SK-N-MC (cell line): ENCODE data around the gene SORBS1.
"Not testable (repeated sequence)": the region's sequence is repeated elsewhere in the genome, so short reads cannot be mapped to it uniquely, and the experiment has no call there.

Experiments
- DNase-seq: peaks from one replicate; pipeline ENCODE4 v3.0.0-alpha.2; 2011; ENCODE audit warnings: low read depth, low spot score
- H3K27ac ChIP-seq: fragments of 200-600 bp; sonication (generic); 2 replicates; pipeline ENCODE4 v1.5.1; 2016; ENCODE audit warnings: mixed run types
- H3K36me3 ChIP-seq: fragments of 200-600 bp; sonication (generic); 2 replicates; pipeline ENCODE4 v1.6.1; 2017; ENCODE audit warnings: antibody characterized with exemption, low read length, mixed read lengths; ENCODE audit not compliant: insufficient read depth
- H3K4me3 ChIP-seq: fragments of 200-600 bp; sonication (generic); 2 replicates; pipeline ENCODE4 v1.5.1; 2016
- H3K9ac ChIP-seq: fragments of 200-600 bp; sonication (generic); 2 replicates; pipeline ENCODE4 v1.8.0; 2017; ENCODE audit warnings: mixed run types, mixed read lengths; ENCODE audit not compliant: insufficient read length
- H3K9me3 ChIP-seq: fragments of 200-600 bp; sonication (generic); 2 replicates; pipeline ENCODE4 v1.6.1; 2017; ENCODE audit warnings: low read depth, mild to moderate bottlenecking, antibody characterized with exemption, low read length, moderate library complexity, mixed read lengths
- EZH2 ChIP-seq: fragments of 200-600 bp; sonication (generic); IDR thresholded peaks from one replicate; pipeline ENCODE4 v1.6.1; 2017; ENCODE audit warnings: antibody characterized with exemption
- FOXP2 ChIP-seq: optimal IDR thresholded peaks from 2 replicates; pipeline ENCODE3; 2011; ENCODE audit warnings: mild to moderate bottlenecking, moderate library complexity; ENCODE audit not compliant: insufficient read depth; ENCODE audit errors: extremely low read length, control extremely low read depth
- POLR2AphosphoS5 ChIP-seq: IDR thresholded peaks from 2 replicates; pipeline ENCODE4 v1.6.1; 2012; ENCODE audit warnings: mild to moderate bottlenecking, low read depth, low read length, borderline replicate concordance

SORBS1 gene

GRCh38 chr10:95352684-95353083, 208.5 kb downstream of the SORBS1 start:
- no peak overlapping the region for H3K27ac ChIP-seq
- H3K9me3 ChIP-seq = no peaks in the 10 kb centered on the region
- H3K9ac ChIP-seq = no peak overlapping the region
- DNase-seq = no peak
- H3K36me3 ChIP-seq = no peaks in the 10 kb centered on the region
- no peak overlapping the region for H3K4me3 ChIP-seq
- TF ChIP-seq POLR2AphosphoS5 (no peak), EZH2 (no peak), FOXP2 (no peak)

- no peak for DNase-seq
- Histone ChIP-seq H3K27ac (no peak overlapping the region), H3K9me3 (no peaks in the 10 kb centered on the region), H3K36me3 (no peaks in the 10 kb centered on the region), H3K4me3 (no peak overlapping the region), H3K9ac (no peak overlapping the region)
- TF ChIP-seq FOXP2 (no peak), EZH2 (no peak), POLR2AphosphoS5 (no peak)
Observed at GRCh38 chr10:95350830-95351228, 210.3 kb downstream of the SORBS1 start.

DNA sequence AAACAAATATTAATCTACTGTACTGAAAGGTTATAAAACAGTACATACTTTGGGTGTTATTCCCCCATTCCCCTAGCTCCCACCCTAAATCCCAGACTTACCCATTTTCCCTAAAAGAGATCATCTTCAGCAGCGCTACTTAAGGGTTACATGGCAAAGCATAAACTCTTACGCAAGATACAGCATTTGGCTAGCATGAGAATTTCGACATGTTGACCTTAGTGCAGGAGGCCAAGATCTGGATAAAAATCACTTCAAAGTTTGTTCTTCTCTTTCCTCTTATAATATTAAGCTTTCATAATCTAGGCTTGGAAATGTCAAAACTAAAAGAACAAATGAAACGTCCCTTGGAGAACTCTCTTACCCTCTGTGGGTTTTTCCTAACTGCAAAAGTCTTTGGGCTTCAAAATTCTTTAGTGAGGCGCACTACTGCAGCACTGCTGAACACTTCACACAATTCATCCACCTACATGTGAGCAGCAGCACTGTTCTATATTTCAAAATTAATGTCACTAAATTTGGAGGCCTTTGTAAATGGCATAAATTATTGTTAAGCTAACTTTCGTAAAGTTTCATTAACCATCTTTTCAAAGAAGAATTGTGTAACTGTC, 210.8 kb downstream of the SORBS1 start:
- Histone ChIP-seq H3K4me3 (no peak overlapping the region), H3K9ac (no peak overlapping the region), H3K27ac (no peak overlapping the region), H3K36me3 (no peaks in the 10 kb centered on the region), H3K9me3 (no peaks in the 10 kb centered on the region)
- TF ChIP-seq FOXP2 = no peak
- TF ChIP-seq POLR2AphosphoS5 = no peak
- no peak for TF ChIP-seq EZH2
- DNase-seq = no peak

- H3K27ac ChIP-seq, H3K4me3 ChIP-seq, H3K36me3 ChIP-seq, H3K9me3 ChIP-seq, DNase-seq, H3K9ac ChIP-seq: not testable (repeated sequence)
Observed at GRCh38 chr10:95347402-95347766, 213.8 kb downstream of the SORBS1 start.

GRCh38 chr10:95346715-95347401, 214.3 kb downstream of the SORBS1 start:
- DNase-seq = no peak
- no peak overlapping the region for H3K9ac ChIP-seq
- H3K36me3 ChIP-seq = no peaks in the 10 kb centered on the region
- H3K9me3 ChIP-seq = no peaks in the 10 kb centered on the region
- no peak for TF ChIP-seq FOXP2
- no peak for TF ChIP-seq EZH2
- no peak for TF ChIP-seq POLR2AphosphoS5
- H3K27ac ChIP-seq = no peak overlapping the region
- no peak overlapping the region for H3K4me3 ChIP-seq

DNA sequence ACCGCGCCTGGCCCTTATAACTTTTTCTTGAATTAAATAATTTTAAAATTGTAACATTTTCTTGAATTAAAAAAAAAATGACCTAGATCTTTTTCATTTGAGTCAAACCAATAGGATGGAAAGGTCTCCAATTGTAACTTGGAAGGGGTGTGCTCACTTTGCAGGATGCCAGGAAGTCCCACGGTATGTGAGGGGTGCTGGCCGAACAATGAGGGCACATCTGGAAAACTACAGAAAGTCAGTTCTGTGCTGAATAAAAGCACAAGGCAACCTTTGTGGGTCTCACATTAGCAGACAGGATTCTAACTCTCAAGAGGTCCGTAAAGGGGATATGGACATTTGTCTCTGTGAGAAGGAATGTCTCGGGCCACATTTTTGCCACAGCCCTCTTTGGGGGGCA, 217.6 kb downstream of the SORBS1 start:
- Histone ChIP-seq H3K9me3 (no peaks in the 10 kb centered on the region), H3K9ac (no peak overlapping the region), H3K4me3 (no peak overlapping the region), H3K27ac (no peak overlapping the region), H3K36me3 (no peaks in the 10 kb centered on the region)
- DNase-seq = no peak
- TF ChIP-seq POLR2AphosphoS5 = no peak
- TF ChIP-seq FOXP2 = no peak
- TF ChIP-seq EZH2 = no peak

GRCh38 chr10:95341716-95342130, 219.4 kb downstream of the SORBS1 start:
- Histone ChIP-seq H3K9ac (no peak overlapping the region), H3K36me3 (no peaks in the 10 kb centered on the region), H3K27ac (no peak overlapping the region), H3K4me3 (peak overlapping the region; percentile 38), H3K9me3 (no peaks in the 10 kb centered on the region)
- no peak for TF ChIP-seq POLR2AphosphoS5
- no peak for TF ChIP-seq FOXP2
- no peak for TF ChIP-seq EZH2
- peak; percentile 73 for DNase-seq

- DNase-seq = no peak
- H3K36me3 ChIP-seq = no peaks in the 10 kb centered on the region
- no peak overlapping the region for H3K9ac ChIP-seq
- H3K27ac ChIP-seq = no peak overlapping the region
- H3K4me3 ChIP-seq = no peak overlapping the region
- no peaks in the 10 kb centered on the region for H3K9me3 ChIP-seq
- TF ChIP-seq EZH2 (no peak), POLR2AphosphoS5 (no peak), FOXP2 (no peak)
Observed at GRCh38 chr10:95339863-95340262, 221.3 kb downstream of the SORBS1 start.
